Stimulated activated CD8-positive, alpha-beta memory T cell treated with anti-CD3 and anti-CD28 coated beads, Interleukin-2, amount 100 ng/mL, for 48 hours (primary cell): Measurements from ENCODE around the gene PLEKHA7.
A peak's percentile ranks its signal among the peaks of the same experiment; 100 is the strongest.

ENCODE experiments used
- DNase-seq, 2 donors: peaks; one replicate each; pipeline ENCODE4 v3.0.0-alpha.2; 2020; ENCODE audit warnings: low read depth in 2 of 2

The PLEKHA7 gene

GRCh38 chr11:16789063-16789420 lies 225.2 kb downstream of the PLEKHA7 start:
- DNase-seq: no peak

GRCh38 chr11:16788141-16789062 lies 225.8 kb downstream of the PLEKHA7 start:
- peak; percentile 32 to 43 for DNase-seq

GRCh38 chr11:16787035-16787742 lies 227.0 kb downstream of the PLEKHA7 start:
- DNase-seq: no peak

- no peak for DNase-seq
These were observed 228.1 kb downstream of the PLEKHA7 start for GRCh38 chr11:16786131-16786530.

GRCh38 chr11:16785520-16786128 lies 228.6 kb downstream of the PLEKHA7 start:
- DNase-seq: peak; percentile 17 to 50

- DNase-seq: no peak
These were observed 229.5 kb downstream of the PLEKHA7 start for GRCh38 chr11:16784666-16785065.

- no peak for DNase-seq
These were observed 230.1 kb downstream of the PLEKHA7 start for GRCh38 chr11:16784097-16784496.

GRCh38 chr11:16783321-16783801 lies 230.9 kb downstream of the PLEKHA7 start:
- no peak for DNase-seq

- no peak for DNase-seq
These were observed 232.0 kb downstream of the PLEKHA7 start for GRCh38 chr11:16781936-16782919.

GRCh38 chr11:16780698-16781550 lies 233.3 kb downstream of the PLEKHA7 start:
- DNase-seq: no peak

- DNase-seq: no peak
These were observed 234.1 kb downstream of the PLEKHA7 start for GRCh38 chr11:16780146-16780545.

GRCh38 chr11:16779436-16779835 lies 234.8 kb downstream of the PLEKHA7 start:
- DNase-seq: no peak

GRCh38 chr11:16778876-16779275 lies 235.3 kb downstream of the PLEKHA7 start:
- no peak for DNase-seq

GRCh38 chr11:16778286-16778685 lies 235.9 kb downstream of the PLEKHA7 start:
- no peak for DNase-seq

- no peak for DNase-seq
These were observed 236.6 kb downstream of the PLEKHA7 start for GRCh38 chr11:16777613-16777975.

- no peak for DNase-seq
These were observed 237.3 kb downstream of the PLEKHA7 start for GRCh38 chr11:16776711-16777612.

- DNase-seq: no peak
These were observed 238.5 kb downstream of the PLEKHA7 start for GRCh38 chr11:16775614-16776283.

GRCh38 chr11:16774936-16775613 lies 239.1 kb downstream of the PLEKHA7 start:
- DNase-seq: no peak
